ENCODE measurements around the gene TEX19.

- TF ChIP-seq CTCF (IDR thresholded peaks at IDR 0.05) (no peak), EP300 (IDR thresholded peaks at IDR 0.05) (no peak), POLR2A (IDR thresholded peaks at IDR 0.05; ENCODE audit: low read depth) (no peak)
These were observed 44.9 kb upstream of the TEX19 start for GRCh38 chr17:82314012-82314726.

All from esophagus muscularis mucosa (tissue), 4 donors.